ENCODE data around the gene MEIS3. TPM values are rescaled to one million over a fixed set of nuclear protein-coding genes. Genes with fewer than 3 reads are reported as not detected.
"Not testable (repeated sequence)": the region's sequence is repeated elsewhere in the genome, so short reads cannot be mapped to it uniquely, and the experiment has no call there.

MEIS3 gene
- polyA plus RNA-seq, 1 donor from 2014 or later = not detected

DNA sequence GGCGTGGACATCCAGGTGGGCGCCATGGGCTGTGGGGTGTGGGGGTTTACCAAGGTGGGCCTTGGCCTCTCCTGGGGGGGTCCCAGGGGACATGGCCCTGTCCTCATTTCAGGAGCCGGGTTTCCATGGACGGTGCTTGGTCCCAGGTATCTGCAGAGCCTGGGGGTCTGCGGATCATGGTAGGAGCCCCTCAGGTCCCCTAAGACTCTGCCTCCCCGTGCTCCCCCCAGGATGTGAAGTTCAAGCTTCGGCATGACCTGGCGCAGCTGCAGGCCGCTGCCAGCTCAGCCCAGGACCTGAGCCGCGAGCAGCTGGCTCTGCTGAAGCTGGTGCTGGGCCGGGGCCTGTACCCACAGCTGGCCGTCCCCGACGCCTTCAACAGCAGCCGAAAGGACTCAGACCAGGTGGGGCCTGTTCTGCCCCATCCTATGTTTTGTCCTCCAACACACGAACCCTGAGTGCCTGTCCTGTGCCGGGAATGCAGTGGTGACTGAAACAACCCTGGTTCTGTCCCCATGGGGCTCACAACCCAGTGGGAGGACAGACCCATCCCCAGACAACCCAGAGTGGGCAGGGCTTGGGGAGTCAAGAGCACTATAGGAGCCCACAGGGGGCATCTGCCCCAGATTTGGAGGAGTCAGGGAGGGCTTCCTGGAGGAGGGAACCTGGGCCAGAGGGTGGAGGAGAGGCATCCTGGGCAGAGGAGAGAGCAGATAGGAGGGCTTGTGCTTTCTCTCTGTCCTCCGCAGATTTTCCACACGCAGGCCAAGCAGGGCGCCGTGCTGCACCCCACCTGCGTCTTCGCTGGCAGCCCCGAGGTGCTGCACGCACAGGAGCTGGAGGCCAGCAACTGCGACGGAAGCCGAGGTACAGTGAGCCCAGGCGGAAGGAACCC is 43.4 kb downstream of the MEIS3 start:
- Mint-ChIP-seq H3K4me1 (no peaks in the 10 kb centered on the region), H3K27ac (peak overlapping the region in 1 of 3 donors; percentile 31), H3K27me3 (no peaks in the 10 kb centered on the region), H3K9me3 (no peaks in the 10 kb centered on the region), H3K4me3 (no peak overlapping the region), H3K36me3 (peaks cover 10% of the 10 kb centered on the region)

DNA sequence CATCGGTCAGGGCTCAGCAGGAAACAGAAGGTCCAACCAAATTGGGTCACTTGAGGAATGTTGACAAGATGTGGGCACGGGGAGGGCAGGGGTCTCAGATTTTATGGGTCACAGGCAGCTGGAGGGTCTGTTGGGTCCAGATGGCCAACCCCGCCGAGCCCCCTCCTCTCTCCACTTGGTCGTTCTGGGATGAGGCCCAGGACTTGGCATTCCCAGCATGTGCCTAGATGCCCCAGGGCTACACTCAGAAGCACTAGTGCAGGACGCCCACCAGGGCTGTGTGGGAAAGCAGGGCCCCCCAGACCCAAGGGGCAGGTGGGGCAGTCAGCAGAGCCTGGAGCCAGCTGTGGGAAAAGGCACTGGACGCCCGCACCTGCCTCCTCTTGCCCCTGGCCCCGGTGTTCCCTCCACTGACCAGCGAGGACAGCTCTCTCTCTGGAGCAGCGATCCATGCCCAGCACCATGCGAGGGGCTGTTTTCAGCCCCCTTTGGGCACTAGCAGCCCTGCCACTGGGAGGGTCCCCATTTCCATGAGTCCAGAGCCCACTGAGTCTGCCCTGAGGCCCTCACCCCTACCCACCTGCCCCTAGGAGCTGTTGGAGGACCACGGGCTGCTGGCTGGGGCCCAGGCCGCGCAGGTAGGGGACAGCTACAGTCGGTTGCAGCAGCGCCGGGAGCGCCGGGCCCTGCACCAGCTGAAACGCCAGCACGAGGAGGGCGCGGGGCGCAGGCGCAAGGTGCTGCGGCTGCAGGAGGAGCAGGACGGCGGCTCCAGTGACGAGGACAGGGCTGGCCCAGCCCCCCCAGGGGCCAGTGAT is 44.2 kb downstream of the MEIS3 start:
- peaks cover 3% of the 10 kb centered on the region for H3K36me3 Mint-ChIP-seq
- H3K27ac Mint-ChIP-seq = no peak overlapping the region
- no peak overlapping the region for H3K4me3 Mint-ChIP-seq
- no peaks in the 10 kb centered on the region for H3K9me3 Mint-ChIP-seq
- no peaks in the 10 kb centered on the region for H3K4me1 Mint-ChIP-seq
- H3K27me3 Mint-ChIP-seq = no peaks in the 10 kb centered on the region

DNA sequence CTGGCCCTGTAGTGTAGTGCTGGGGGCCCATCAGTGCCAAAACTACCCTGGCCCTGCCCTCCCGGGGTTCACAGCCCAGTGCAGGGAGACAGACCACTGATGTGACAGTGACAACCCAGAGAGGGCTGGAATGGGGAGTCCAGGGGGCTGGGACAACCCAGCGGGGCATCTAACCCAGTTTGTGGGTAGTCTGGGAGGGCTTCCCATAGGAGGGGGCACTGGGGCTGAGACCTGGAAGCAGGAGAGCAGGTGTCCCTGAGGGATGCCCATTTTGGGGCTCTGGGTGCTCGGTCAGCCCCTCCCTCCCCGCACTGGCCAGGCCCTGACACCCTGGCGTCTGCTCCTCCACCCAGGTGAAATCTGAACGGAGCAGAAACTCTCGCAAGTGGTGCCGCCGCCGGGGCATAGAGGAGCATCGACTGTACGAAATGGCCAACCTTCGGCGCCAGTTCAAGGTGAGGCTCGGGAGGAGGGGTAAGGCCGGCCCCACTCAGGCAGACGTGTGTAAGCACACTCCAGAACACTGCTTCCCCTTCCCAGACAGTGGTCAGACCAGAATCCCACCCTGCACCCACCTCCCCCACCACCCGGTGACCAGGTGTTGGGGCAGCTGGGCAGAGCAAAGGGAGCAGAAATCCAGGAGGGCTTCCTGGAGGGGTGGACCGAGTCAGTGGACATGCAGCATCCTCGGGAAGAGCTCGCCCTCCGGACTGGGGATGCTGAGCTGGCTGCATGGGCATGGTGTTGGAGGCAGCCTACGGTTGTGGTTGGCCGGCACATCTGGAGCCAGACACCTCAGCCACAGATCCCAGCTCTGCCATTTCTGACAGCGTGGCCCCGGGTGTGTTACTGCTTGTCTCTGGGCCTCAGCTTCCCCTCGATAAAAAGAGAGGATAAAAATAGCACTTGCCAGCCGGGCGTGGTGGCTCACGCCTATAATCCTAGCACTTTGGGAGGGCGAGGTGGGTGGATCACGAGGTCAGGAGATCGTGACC is 45.8 kb downstream of the MEIS3 start:
- H3K4me1 Mint-ChIP-seq = no peaks in the 10 kb centered on the region
- no peaks in the 10 kb centered on the region for H3K36me3 Mint-ChIP-seq
- H3K4me3 Mint-ChIP-seq = no peak overlapping the region
- no peaks in the 10 kb centered on the region for H3K27me3 Mint-ChIP-seq
- no peaks in the 10 kb centered on the region for H3K9me3 Mint-ChIP-seq
- H3K27ac Mint-ChIP-seq = no peak overlapping the region

DNA sequence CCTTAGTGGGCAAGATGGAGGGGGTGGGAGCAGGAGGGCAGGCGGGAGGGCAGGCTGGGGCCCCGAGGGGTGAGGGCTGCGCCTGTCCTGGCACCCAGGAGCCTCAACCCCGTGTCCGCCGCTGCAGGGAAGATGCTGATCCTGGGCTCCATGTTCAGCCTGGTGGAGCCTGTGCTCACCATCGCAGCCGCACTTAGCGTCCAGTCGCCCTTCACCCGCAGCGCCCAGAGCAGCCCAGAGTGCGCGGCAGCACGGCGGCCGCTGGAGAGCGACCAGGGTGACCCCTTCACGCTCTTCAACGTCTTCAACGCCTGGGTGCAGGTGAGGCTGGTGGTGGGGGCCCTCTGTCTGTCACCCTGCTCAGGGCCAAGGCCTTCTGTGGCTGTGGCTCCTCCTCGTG is 46.7 kb downstream of the MEIS3 start:
- Mint-ChIP-seq H3K4me1 (no peaks in the 10 kb centered on the region), H3K9me3 (no peaks in the 10 kb centered on the region), H3K4me3 (no peak overlapping the region), H3K36me3 (no peaks in the 10 kb centered on the region), H3K27me3 (no peaks in the 10 kb centered on the region), H3K27ac (no peak overlapping the region)

DNA sequence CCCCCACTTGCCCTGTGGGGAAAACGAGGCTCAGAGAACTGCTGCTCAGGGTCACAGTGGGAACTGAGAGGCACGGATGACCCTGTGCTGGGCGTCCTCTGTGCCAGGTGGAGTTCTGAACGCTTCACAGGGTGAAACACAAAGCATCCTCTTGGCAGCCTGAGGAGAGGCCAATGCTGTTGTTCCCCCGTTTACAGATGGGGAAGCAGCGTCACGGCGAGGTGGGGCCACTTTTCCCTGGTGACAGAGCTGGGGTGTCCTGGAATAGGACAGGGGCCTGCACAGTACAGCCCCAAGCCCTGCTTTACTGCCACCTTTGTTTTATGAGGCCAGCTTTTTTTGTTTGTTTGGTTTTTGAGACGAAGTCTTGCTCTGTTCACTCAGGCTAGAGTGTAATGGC is 48.1 kb downstream of the MEIS3 start:
- no peaks in the 10 kb centered on the region for H3K9me3 Mint-ChIP-seq
- H3K4me1 Mint-ChIP-seq = peaks cover 0 to 2% (median 0%) of the 10 kb centered on the region in 3 donors
- peaks cover 4% of the 10 kb centered on the region for H3K36me3 Mint-ChIP-seq
- no peaks in the 10 kb centered on the region for H3K27me3 Mint-ChIP-seq
- H3K27ac Mint-ChIP-seq = no peak overlapping the region
- H3K4me3 Mint-ChIP-seq = no peak overlapping the region

DNA sequence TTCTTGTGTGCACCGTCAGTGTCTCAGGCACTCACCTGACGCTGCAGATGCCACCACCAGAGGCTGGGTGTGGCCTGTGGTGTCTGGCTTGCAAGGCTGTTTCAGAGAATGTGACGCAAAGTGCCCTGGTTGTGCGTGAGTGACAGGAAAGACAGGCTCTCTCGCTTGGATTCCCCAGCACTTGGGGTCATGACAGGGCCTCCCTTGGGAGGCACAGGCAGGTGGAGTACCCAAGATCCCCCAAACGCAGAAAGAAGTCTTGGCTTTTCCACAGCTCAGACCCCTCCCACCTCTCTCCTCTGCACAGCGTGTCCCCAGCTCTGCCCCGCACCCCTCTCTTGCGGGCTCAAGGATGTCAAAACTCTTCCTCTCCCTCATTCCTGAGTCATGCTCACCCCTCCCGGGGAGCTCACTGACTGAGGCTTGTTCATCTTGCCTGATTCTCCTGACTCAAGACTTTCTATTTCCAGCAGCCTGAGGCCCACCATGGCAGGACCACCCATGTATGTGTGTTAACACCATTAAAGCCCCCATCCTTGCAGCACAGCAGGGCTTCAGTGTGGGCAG is 49.2 kb downstream of the MEIS3 start:
- H3K9me3 Mint-ChIP-seq = no peaks in the 10 kb centered on the region
- peaks cover 0 to 2% (median 0%) of the 10 kb centered on the region in 3 donors for H3K4me1 Mint-ChIP-seq
- H3K4me3 Mint-ChIP-seq = no peak overlapping the region
- no peak overlapping the region for H3K27ac Mint-ChIP-seq
- no peaks in the 10 kb centered on the region for H3K27me3 Mint-ChIP-seq
- H3K36me3 Mint-ChIP-seq = peaks cover 4% of the 10 kb centered on the region

DNA sequence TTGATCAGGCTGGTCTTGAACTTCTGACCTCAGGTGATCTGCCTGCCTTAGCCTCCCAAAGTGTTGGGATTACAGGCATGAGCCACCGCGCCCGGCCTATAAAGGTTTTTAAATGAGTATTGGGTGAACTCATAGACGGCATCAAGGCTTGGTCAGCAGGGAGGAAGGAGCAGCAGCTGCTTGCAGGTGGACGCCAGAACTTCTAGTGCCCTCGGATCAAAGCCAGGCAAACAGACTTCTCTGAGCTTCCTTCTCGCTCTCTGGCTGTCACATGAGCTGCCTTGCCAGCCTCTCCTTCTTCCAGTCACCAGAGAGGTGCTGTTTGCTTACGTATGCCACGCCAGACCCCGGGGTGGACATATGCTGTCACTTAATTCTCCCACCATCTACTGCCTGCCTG is 53.9 kb downstream of the MEIS3 start:
- not testable (repeated sequence) for H3K36me3 Mint-ChIP-seq, H3K27me3 Mint-ChIP-seq, H3K9me3 Mint-ChIP-seq, H3K4me3 Mint-ChIP-seq, H3K4me1 Mint-ChIP-seq
- H3K27ac Mint-ChIP-seq = peak overlapping the region in 1 of 3 donors; percentile 39

DNA sequence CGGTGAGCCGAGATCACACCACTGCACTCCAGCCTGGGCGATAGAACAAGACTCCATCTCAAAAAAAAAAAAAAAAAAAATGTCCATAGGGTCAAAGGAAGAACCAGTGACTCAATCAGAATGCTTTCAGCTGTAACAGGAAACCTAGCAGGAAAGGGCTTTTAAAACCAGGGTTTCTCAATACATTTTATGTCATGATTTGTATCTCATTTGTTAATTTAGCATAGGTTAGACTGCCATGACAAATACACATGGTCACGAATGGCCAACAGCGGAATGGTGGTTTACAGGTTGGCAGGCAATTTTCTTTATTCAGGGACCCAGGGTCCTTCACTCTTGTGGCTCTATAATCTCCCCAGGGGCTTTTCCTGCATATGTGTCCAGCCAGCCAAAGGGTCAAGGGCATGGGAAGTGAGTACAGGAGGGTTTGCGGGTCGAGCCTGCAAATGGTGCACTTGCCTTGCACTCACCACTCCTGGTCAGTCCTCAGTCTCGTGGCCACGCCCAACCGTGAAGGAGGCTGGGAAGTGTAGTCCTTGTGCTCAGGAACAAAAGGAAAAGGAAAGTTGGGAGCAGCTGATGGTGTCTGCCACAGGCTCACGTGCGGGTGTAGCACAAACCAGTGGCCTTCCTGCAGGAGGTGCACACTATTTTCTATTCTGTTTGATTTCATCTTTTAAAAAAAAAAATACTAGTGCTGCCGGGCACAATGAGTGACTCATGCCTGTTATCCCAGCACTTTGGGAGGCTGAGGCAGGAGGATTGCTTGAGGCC is 55.4 kb downstream of the MEIS3 start:
- H3K4me1 Mint-ChIP-seq = peaks cover 0 to 2% (median 0%) of the 10 kb centered on the region in 3 donors
- H3K27ac Mint-ChIP-seq = no peak overlapping the region
- no peaks in the 10 kb centered on the region for H3K27me3 Mint-ChIP-seq
- H3K36me3 Mint-ChIP-seq = peaks cover 9% of the 10 kb centered on the region
- no peaks in the 10 kb centered on the region for H3K9me3 Mint-ChIP-seq
- no peak overlapping the region for H3K4me3 Mint-ChIP-seq

DNA sequence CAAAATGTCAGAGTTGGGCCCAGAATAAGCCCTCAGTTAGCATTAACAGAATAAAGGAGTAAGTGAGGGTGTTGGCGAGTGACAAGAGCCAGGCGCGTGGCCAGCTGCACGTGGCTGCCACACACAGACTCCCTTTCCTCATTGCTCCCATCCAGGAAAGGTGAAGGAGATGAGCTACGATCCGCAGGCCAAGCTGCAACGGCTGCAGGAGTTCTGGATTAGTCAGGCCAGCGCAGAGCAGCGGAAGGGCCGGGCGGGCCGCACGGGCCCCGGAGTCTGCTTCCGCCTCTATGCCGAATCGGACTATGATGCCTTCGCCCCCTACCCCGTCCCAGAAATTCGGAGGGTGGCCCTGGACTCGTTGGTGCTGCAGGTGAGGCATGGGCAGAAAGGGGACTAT is 57.0 kb downstream of the MEIS3 start:
- H3K27ac Mint-ChIP-seq = no peak overlapping the region
- H3K4me3 Mint-ChIP-seq = no peak overlapping the region
- peaks cover 11% of the 10 kb centered on the region for H3K36me3 Mint-ChIP-seq
- H3K27me3 Mint-ChIP-seq = no peaks in the 10 kb centered on the region
- peaks cover 0 to 2% (median 0%) of the 10 kb centered on the region in 3 donors for H3K4me1 Mint-ChIP-seq
- H3K9me3 Mint-ChIP-seq = no peaks in the 10 kb centered on the region

DNA sequence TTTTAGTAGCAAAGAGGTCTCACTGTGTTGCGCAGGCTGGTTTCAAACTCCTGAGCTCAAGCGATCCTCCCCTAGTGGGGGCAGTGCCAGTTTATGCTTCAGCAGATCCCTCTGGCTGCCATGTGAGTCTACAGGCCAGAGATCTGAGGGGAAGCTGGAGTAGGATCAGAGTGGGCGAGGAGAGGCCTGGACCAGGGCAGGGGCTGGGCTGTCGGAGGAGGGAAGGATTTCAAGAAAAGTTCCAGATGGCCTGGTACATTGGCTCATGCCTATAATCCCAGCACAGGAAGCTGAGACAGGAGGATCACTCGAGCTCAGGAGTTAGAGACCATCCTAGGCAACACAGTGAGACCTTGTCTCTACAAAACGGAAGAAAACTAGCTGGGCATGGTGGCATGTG is 60.4 kb downstream of the MEIS3 start:
- Mint-ChIP-seq H3K36me3 (peaks cover 13% of the 10 kb centered on the region), H3K4me1 (peaks cover 0 to 2% (median 0%) of the 10 kb centered on the region in 3 donors), H3K9me3 (no peaks in the 10 kb centered on the region), H3K27ac (peak overlapping the region in 1 of 3 donors; percentile 43), H3K27me3 (no peaks in the 10 kb centered on the region), H3K4me3 (peak overlapping the region in 1 of 4 donors; percentile 47)

DNA sequence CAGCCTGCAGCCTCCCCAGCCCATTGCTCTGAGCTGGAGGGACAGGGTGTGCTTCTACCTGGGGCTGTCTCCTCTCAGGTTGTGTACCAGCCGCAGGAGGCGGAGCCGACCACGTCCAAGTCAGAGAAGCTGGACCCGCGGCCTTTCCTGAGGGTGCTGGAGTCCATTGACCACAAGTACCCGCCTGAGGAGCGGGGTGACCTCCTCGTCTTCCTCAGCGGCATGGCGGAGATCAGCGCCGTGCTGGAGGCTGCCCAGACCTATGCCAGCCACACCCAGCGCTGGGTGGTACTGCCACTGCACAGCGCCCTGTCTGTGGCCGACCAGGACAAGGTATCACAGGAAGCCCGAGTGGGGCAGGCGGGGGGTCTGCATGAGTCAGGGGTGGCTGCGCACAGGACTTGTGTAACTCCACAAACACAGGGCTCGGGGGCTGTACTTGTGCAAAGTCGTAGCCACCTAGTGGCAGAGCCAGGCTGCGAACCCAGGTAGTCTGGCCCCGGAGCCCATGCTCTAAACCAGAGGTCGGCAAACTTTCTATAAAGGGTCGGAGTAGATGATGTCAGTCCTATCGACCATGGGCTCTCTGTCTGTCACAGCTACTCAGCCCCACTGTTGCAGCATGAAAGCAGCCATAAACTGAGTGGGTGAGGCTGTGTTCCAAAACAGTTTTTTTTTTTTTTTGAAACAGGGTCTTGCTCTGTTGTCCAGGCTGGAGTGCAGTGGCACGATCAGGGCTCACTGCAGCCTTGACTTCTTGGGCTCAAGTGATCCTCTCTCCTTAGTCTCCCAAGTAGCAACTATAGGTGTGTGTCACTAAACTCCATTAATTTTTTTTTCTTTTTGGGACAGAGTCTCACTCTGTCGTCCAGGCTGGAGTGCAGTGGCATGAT is 61.3 kb downstream of the MEIS3 start:
- Mint-ChIP-seq H3K4me1 (peaks cover 0 to 2% (median 0%) of the 10 kb centered on the region in 3 donors), H3K27me3 (no peaks in the 10 kb centered on the region), H3K36me3 (peaks cover 13% of the 10 kb centered on the region), H3K4me3 (no peak overlapping the region), H3K9me3 (no peaks in the 10 kb centered on the region), H3K27ac (no peak overlapping the region)

DNA sequence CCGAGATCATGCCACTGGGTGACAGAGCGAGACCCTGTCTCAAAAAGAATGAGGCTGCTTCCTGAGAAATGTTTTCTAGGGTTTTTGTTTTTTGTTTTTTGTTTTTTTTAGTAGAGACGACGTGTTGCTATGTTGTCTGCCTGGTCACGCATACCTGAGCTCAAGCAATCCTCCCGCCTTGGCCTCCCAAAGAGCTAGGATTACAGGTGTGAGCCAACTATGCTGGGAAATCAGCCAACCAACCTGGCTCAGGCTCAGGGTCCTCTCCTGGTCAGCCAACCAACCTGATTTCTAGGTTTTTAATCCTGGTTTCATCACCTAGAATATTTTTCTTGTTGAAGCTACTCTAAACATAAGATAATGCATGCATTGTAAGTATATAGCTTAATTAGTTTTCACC is 62.4 kb downstream of the MEIS3 start:
- Mint-ChIP-seq H3K9me3 (no peaks in the 10 kb centered on the region), H3K36me3 (peaks cover 19% of the 10 kb centered on the region), H3K27ac (no peak overlapping the region), H3K27me3 (no peaks in the 10 kb centered on the region), H3K4me1 (peaks cover 0 to 4% (median 3%) of the 10 kb centered on the region in 3 donors), H3K4me3 (no peak overlapping the region)

DNA sequence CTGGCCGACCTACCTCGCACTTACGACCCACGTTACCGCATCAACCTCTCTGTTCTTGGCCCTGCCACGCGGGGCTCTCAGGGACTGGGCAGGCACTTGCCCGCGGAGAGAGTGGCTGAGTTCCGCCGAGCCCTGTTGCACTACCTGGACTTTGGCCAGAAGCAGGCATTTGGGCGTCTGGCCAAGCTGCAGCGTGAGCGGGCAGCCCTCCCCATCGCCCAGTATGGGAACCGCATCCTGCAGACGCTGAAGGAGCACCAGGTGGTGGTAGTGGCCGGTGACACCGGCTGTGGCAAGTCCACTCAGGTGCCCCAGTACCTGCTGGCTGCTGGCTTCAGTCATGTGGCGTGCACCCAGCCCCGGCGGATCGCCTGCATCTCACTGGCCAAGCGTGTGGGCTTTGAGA is 66.0 kb downstream of the MEIS3 start:
- Mint-ChIP-seq H3K9me3 (no peaks in the 10 kb centered on the region), H3K4me3 (peak overlapping the region in 1 of 4 donors; percentile 38), H3K36me3 (peaks cover 11% of the 10 kb centered on the region), H3K4me1 (peaks cover 19 to 21% (median 20%) of the 10 kb centered on the region in 3 donors), H3K27ac (no peak overlapping the region), H3K27me3 (no peaks in the 10 kb centered on the region)
